Activated CD8-positive, alpha-beta memory T cell treated with anti-CD3 and anti-CD28 coated beads, Interleukin-2, amount 50 U/mL, for 1 hour (primary cell): ENCODE results near the gene NBDY.
"Not testable (repeated sequence)": the region's sequence is repeated elsewhere in the genome, so short reads cannot be mapped to it uniquely, and the experiment has no call there.

Source experiments
- DNase-seq: peaks from one replicate; pipeline ENCODE4 v3.0.0-alpha.2; 2020; ENCODE audit errors: extremely low read depth

The NBDY gene

DNA sequence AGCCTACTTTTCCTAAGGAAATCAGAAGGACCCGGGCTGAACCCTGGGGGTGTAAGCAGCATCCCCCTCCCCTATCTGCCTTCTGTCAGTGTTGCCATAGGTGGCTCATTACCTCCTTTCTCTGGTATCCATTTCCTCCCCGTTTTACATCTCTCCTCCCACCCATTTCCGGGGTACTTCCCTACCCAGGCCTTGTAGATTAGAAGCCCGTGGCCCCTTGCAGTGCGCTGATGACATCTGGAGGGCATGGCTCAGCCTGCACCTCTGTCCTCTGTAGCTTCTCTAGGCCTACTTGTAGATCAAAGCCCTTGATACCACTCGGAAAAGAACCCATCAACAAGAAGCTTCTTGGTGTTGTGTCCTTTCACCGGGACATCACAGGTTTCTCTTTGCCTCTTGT lies 71.8 kb downstream of the NBDY start:
- DNase-seq, result no peak

DNA sequence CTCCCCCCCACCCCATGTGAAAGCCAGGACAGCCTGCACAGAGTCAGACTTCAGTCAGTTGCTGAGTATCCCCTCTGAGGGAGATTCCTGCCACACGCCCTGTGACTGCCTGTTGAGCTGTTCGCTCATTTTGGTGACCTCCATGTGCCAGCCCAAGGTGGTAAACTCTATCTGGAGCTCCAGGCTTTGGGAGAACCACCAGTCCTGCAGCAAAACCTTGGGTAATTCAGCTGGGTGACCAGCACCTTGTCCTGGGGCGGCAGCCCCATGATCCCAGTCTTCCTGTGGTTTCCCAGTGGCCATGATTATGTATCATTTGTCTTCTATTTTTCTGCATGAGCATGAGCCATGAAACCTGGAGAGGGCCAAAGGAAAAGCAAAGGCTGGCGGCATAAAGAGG lies 73.4 kb downstream of the NBDY start:
- no peak for DNase-seq

DNA sequence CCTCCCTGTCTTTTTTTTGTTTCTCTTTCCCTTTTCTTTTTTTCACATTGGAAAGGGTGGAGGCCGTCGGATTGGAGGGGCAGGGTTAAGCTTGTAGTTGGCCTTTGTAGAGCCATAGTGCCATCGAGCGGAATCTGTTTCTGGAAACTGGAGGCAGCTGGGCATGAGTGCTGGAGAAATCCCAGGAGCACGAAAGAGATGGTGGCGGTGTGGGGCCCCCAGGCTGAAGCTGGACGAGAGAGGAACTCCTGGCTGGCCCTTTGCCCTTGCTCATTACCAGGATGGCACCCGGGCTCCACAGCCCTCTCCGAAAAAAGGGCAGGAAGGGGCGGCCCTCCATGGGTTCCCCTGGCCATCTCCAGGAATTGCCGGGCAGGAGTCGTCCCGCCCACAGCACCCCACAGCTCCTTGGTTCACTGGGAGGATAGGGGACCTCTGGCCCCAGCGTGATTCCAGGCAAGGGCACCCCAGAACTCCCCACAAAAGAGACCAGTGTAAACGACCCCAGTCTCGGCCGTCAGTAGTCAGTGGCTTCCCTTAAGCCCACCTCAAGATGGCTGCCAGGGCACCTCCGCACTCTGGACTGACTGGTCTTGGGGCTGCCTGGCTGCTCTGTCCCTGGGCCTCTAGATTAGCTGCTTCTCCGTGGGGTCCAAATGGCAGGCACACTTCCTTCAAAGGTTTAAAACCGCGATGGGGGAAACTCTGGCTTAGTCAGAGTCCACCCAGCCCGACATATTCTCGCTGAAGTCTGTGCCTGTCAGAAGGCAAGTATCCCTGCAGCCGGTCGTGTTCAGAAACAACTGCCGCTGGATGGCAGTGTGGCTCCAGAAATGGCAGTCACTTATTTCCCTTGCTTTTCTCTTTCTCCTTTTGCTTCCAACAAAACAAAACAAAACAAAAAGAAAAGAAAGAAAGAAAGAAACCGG lies 74.1 kb downstream of the NBDY start:
- DNase-seq, result peak; percentile 36

DNA sequence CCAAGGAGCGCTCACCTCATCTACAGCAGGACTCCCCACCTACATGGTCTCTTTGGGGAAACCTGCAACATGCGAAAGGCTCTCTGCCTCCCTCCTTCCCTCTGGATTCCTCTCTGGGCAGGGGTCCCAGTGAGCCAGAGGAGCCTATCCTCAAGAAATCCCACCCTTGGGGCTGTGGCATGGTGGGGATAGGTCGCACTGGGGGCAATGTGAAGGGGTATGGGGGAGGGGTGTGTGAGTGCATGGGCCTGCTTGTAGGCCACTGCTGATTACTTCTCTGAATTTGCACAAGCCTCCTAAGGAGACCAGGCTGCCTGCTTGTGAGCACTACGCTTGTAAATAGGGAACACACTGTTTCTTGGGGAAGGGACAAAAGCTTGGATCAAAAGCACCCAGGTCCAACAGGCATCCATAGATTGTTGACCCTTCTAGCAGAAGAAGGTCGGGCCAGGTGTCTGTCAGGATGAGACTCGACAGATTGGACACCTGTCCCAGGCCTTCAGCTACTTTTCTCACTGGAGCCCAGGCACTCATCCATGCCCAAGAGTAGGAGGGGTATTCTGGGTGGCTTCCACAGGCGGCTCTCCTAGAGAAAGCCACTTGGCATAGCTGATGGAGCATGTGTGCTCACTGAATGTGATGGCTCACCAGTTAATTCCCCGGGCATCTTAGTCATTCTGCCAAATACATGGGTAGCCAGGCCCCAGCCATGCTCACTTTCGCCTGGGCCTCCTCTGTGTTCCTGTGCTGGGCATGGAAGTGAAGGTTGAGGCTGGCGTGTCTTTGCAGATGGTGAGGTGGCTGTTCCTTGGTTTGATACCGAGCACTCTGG lies 75.0 kb downstream of the NBDY start:
- no peak for DNase-seq

DNA sequence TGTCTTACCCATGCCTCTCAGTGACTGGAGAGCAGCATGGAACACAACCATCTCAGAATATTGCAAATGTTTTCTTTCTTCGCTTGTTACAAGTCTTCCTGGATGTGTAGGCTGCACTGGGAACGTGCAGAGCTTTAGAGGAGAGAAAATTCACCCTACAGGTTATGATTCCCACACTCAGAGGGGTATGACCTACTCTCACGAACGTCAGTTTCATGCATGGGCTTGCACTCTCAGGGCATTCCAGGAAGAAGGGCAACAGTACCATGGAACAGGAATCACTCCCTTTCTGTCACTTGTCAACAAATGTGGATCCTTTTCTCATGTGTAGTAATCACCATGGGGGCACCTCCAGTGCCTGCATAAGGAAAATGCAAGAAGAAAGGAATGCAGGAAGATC lies 75.8 kb downstream of the NBDY start:
- DNase-seq, result no peak

DNA sequence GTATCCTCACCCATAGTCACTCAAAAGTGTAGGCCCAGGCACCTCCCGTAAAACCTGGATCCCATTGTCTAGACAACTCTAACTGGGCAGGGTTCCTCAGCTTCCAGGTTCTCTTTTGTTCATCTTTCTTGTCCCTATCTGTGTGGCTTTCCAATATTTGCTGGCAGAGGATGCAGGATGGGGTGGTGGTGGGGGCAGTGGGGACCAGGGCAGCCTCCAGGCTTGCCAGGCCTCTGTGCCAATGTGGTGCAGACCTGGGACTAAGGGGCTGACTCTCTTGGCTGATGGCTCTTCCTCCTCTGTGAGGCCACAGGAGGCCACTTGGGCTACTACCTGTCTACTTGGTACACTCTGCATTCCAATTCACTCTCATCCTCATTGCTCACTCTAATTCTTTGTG lies 76.4 kb downstream of the NBDY start:
- no peak for DNase-seq

DNA sequence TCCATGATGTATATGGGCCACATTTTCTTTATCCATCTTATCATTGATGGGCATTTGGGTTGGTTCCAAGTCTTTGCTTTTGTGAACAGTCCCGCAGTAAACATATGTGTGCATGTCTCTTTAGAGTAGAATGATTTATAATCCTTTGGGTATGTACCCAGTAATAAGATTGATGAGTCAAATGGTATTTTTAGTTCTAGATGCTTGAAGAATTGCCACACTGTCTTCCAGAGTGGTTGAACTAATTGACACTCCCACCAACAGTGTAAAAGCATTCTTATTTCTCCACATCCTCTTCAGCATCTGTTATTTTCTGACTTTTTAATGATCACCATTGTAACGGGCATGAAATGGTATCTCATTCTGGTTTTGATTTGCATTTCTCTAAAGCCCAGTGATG lies 77.1 kb downstream of the NBDY start:
- DNase-seq, result not testable (repeated sequence)

DNA sequence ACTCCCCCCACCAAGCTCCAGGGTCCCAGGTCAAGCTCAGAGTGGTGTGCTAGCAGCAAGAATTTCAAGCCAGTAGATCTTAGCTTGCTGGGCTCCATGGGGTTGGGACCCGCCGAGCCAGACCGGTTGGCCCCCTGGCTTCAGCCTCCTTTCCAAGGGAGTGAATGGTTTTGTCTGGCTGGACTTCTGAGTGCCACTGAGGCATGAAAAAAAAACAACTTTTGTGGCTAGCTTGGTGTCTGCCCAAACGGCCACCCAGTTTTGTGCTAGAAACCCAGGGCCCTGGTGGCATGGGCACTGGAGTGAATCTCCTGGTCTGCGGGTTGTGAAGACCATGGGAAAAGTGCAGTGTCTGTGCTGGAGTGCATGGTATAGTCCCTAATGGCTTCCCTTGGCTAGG lies 82.6 kb downstream of the NBDY start:
- DNase-seq, result no peak

DNA sequence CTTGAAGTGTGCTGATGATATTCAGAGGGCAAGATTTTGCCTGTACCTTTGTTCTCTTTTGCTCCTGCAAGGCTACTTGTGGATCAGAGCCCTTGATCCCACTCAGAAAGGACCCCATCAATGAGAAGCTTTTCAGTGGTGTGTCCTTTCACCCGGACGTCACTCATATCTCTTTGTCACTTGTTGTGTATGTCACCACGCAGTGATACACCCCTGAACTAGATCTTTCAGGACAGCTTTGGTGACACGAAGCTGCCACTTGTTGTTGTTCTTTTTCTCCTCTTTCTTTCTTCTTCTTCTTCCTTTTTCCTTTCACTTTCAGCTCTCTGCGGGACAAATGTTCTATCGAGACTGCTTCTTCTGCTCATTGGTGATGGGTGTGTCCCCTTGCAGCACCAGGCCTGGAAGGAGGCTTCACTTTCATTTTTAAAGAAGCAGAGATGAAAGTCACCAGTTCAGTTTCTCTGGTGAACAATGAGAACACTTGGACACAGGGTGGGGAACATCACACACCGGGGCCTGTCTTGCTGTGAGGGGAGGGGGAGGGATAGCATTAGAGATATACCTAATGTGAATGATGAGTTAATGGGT lies 83.6 kb downstream of the NBDY start:
- no peak for DNase-seq

DNA sequence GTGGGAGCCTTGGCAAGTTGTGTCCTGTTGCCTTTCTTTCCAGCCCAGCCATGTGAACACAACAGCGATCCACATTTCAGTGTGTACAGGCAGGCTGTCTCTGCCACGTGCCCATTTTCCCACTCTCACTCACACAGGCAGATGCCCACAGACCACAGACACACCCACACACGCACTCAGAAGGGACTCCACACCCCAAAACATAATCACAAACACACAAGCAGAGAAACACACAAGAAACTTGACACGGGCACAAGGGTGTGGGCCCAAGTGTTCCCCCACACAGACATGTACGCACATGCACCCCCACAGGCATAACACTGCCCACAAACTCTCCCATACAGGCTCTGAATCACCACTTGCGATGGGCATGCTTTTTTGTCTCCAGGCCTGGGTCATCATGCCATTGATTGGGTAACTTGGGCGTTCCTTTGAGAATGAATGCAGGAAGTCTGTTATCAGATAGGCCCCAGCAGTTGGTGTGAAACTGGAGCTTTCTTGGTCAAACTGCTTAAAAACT lies 84.3 kb downstream of the NBDY start:
- peak; percentile 35 for DNase-seq

DNA sequence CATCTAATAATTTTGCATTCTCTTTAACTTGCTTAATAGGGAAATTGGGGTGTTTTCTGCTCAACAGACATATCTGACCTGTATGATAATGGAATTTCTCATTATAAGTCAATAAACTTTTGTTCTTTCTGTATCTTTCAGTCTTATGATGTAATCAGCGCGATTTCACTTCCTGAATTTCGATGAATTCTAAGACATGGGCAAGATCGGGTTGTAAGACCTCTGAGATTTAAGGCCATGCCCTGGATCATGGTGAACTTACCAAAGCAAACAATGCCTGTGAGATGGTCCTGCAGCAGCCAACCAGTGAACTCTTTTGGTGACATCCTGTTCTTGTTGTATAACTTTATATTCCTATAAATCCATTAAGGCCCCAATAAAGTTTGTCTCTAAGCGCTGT lies 88.1 kb downstream of the NBDY start:
- no peak for DNase-seq

DNA sequence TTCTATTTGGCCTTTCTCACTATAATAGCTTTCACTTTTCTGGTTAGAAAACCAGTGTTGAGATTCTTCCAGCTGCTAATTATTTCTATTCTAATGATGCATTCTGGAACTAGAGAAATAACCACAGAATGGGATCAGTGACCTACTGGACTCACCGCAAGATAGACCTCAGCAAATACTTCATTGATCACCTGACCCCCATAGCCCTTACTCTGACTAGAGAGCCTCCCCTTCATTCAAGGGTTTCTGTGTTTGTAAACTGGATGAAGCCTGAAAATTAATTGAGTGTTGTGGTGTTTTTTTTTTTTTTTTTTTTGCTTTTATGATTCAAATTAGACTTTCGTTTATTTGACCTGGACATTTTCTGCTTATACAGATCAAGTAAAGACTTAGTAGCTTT lies 97.0 kb downstream of the NBDY start:
- no peak for DNase-seq

DNA sequence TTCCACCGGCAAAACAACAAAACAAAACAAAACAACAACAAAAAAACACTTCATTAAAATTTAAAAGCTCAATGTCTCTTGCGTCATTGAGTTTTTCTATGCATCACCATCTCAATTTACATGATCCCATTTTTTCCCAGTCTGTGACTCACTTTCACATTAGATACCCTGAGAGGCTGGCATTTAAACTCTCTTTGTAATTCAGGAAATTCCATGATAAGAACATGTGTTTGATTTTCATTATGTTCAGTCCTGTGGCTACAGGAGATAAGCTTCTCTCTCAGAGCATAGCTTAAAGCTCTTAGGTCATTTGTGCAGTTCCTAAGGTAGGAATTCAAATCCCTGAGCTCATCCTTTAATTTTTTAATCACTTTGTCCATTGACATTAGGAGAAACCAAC lies 104.6 kb downstream of the NBDY start:
- no peak for DNase-seq

DNA sequence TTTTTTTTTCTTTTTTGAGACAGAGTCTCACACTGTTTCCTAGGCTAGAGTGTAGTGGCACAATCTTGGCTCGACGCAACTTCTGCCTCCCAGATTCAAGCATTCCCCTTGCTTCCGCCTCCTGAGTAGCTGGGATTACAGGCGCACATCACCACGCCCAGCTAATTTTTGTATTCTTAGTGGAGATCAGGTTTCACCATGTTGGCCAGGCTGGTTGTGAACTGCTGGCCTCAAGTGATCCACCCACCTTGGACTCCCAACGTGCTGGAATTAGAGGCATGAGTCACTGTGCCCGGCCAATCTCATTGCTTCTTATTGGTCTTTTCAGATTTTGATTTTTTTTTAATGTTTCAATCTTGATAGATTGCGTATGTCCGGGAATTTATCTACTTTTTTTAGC lies 124.4 kb downstream of the NBDY start:
- no peak for DNase-seq

DNA sequence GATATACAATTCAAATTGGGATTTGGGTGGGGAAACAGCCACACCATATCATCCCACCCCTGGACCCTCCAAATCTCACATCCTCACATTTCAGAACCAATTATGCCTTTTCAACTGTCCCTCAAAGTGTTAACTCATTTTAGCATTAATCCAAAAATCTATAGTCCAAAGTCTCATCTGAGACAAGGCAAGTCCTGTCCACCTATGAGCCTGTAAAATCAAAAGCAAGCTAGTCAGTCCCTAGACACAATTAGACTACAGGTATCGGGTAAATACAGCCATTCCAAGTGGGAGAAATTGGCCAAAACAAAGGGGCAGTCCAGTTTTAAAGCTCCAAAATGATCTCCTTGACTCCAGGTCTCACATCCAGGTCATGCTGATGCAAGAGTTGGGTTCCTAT lies 128.0 kb downstream of the NBDY start:
- no peak for DNase-seq

DNA sequence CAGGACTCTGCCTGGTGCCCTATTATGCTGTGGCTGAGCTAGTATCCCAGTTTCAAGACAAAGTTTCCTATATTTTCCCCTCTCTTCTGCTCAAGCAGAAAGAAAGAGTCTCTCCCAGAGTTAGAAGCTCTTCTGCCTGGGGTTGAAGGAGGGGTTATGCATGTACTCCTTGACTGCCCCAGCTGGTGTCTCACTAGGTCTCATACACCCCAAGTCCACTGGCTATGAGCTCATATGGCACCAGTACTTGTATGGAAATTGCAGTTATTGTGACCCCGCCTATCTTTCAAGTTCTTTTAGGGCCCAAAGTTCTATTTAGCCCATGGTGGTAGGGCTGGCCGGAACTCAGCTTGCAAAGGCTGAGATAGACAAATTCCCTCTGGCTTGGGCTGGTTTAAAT lies 131.8 kb downstream of the NBDY start:
- no peak for DNase-seq
